ENCODE measurements around the gene DHX32.
"Not testable (repeated sequence)": the region's sequence is repeated elsewhere in the genome, so short reads cannot be mapped to it uniquely, and the experiment has no call there.

Gene DHX32, protein sequence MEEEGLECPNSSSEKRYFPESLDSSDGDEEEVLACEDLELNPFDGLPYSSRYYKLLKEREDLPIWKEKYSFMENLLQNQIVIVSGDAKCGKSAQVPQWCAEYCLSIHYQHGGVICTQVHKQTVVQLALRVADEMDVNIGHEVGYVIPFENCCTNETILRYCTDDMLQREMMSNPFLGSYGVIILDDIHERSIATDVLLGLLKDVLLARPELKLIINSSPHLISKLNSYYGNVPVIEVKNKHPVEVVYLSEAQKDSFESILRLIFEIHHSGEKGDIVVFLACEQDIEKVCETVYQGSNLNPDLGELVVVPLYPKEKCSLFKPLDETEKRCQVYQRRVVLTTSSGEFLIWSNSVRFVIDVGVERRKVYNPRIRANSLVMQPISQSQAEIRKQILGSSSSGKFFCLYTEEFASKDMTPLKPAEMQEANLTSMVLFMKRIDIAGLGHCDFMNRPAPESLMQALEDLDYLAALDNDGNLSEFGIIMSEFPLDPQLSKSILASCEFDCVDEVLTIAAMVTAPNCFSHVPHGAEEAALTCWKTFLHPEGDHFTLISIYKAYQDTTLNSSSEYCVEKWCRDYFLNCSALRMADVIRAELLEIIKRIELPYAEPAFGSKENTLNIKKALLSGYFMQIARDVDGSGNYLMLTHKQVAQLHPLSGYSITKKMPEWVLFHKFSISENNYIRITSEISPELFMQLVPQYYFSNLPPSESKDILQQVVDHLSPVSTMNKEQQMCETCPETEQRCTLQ

DNA sequence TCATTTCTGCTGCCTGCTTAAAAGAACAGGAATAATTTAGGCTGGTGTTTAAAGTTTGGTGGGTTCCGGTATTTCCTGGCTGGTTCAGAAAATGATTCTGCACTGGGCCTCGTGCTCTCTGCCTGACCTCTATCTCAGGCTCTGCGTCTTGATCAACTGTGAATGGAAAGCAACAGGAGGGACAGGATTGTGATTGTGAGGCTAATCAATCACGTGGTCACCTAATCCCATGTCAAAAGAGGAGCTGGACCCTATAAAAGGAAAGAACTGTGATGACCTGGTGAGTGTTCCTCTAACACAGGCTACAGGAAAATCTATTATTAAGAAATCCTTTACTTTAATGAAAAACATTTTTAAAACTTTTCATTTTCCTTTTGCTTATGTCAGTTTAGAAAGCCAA, at the start of gene DHX32:
Gene DHX32, minus strand, starts transcription at position 101 of the 400 bp plus-strand sequence. CDS start 468 bp downstream, outside the sequence.
- H3K4me3 ChIP-seq (ENCODE audit: control insufficient read depth, low read depth, low read length), result no peak within 1 kb of the TSS
- no peak for DNase-seq (ENCODE audit: low read depth)
- TF ChIP-seq, protein P1, sequence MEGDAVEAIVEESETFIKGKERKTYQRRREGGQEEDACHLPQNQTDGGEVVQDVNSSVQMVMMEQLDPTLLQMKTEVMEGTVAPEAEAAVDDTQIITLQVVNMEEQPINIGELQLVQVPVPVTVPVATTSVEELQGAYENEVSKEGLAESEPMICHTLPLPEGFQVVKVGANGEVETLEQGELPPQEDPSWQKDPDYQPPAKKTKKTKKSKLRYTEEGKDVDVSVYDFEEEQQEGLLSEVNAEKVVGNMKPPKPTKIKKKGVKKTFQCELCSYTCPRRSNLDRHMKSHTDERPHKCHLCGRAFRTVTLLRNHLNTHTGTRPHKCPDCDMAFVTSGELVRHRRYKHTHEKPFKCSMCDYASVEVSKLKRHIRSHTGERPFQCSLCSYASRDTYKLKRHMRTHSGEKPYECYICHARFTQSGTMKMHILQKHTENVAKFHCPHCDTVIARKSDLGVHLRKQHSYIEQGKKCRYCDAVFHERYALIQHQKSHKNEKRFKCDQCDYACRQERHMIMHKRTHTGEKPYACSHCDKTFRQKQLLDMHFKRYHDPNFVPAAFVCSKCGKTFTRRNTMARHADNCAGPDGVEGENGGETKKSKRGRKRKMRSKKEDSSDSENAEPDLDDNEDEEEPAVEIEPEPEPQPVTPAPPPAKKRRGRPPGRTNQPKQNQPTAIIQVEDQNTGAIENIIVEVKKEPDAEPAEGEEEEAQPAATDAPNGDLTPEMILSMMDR (conservative IDR thresholded peaks at IDR 0.05; ENCODE audit: control insufficient read depth, insufficient read depth, low read depth, low read length), result no peak

DNA sequence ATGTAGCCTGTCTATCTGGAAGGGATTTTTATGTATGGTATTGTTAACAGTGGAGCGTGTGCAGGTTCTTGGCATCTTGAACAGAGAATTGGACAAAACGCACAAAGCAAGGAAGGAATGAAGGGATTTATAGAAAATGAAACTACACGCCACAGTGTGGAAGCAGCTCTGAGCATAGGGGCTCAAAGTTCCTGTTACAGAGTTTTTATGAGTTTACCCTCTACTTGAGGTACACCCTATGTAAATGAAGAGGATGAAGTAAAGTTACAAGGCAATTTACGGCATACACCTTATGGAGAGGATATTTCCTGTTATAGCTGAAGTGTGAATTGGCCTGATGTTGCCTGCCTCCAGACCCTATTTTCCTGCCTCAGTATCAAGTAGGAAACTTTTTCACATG, 48.5 kb upstream of the DHX32 start:
- H3K4me3 ChIP-seq (ENCODE audit: control insufficient read depth, low read depth, low read length), result no peak overlapping the region
- no peak for DNase-seq (ENCODE audit: low read depth)
- TF ChIP-seq, protein P1 (conservative IDR thresholded peaks at IDR 0.05; ENCODE audit: control insufficient read depth, insufficient read depth, low read depth, low read length), result no peak

DNA sequence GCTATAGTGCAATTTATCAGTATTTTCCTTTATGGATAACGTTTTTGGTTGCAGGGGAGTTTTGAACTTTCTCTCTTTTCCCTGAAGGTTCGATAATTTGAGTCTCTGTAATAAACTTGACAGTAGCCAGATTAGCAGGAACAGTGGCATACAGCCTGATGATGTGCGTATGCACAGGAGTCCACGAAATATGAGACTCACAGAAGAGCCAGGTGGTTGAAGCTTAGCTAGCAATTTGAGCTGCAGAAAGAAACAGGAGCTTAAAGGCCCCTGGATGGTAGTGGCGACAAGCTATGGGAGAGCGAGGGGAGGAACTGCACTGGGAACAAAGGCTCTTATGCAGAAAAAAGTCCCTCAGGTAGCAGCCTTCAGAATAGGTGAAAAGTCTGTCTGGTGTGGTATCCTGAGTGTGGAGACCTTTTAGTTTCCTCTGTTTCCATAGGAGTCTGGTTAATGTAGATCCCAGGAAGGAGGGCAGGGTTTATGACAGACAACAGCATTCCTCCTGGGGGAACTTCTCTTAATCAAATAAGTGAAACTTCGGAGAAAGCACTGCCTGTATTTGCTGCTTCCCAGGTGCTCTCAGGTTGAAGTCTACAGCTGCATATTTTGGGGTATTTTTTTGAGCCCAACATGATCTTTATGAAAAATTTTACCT, 48.0 kb upstream of the DHX32 start:
- DNase-seq (ENCODE audit: low read depth), result no peak

DNA sequence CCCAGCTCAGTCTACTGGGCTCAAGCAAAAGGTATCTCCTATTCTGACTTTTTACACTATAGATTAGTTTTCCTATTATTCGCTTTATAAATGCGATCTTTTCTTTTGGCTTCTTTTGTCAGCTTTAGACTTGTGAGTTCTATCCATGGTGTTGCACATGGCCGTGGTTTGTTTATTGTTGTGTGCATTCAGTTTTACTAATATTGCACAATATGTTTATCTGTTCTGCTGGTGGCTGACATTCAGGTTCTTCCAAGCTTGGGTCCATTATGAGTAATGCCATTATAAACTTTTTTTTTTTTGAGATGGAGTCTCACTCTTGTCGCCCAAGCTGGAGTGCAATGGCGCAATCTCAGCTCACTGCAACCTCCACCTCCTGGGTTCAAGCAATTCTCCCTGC, 46.2 kb upstream of the DHX32 start:
- not testable (repeated sequence) for H3K4me3 ChIP-seq (ENCODE audit: control insufficient read depth, low read depth, low read length); DNase-seq (ENCODE audit: low read depth)

More for the DNA sequence above, 48.0 kb upstream of the DHX32 start:
- H3K4me3 ChIP-seq (ENCODE audit: control insufficient read depth, low read depth, low read length), result no peak overlapping the region
- TF ChIP-seq, protein P1 (conservative IDR thresholded peaks at IDR 0.05; ENCODE audit: control insufficient read depth, insufficient read depth, low read depth, low read length), result no peak

DNA sequence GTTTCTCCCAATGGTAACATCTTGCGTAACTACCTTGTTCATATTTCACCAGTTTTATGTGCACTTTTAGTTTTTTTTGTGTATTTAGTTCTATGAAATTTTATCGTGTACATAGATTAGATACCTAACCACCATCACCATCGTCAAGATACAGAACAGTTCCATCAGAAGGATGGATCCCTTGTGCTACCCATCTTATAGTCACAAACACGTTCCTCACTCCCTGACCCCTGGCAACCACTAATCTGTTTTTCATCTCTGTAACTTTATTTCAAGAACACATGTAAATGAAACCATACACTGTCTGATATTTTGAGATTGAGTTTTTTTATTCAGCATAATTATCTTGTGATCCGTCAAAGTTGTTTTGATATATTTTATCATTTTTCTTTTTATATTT, 45.2 kb upstream of the DHX32 start:
- TF ChIP-seq, protein P1 (conservative IDR thresholded peaks at IDR 0.05; ENCODE audit: control insufficient read depth, insufficient read depth, low read depth, low read length), result no peak
- no peak overlapping the region for H3K4me3 ChIP-seq (ENCODE audit: control insufficient read depth, low read depth, low read length)
- no peak for DNase-seq (ENCODE audit: low read depth)

DNA sequence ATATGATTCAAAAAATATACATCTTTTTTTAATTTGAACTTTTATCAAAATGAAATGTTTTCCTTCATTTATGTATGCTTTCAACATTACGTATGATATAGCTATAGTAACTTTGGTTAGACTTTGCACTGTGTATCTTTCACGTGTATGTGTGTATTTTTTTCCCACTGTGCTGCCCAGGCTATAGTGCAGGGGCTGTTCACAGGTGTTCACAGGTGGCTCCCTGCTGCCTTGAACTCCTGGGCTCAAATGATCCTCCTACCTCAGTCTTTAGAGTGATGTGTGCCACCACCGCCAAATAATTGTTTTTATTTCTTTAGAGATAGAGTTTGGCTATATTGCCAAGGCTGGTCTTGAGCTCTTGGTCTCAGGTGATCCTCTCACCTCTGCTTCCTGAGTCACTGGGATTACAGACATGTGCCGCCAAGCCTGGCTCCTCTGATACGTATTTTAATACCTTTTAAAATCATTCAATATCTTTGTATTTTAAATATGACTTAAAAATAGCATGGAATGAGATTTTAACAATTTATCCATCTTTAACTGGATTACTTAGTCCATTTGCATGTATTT, 44.3 kb upstream of the DHX32 start:
- DNase-seq (ENCODE audit: low read depth), result no peak
- TF ChIP-seq, protein P1 (conservative IDR thresholded peaks at IDR 0.05; ENCODE audit: control insufficient read depth, insufficient read depth, low read depth, low read length), result no peak
- H3K4me3 ChIP-seq (ENCODE audit: control insufficient read depth, low read depth, low read length), result no peak overlapping the region

DNA sequence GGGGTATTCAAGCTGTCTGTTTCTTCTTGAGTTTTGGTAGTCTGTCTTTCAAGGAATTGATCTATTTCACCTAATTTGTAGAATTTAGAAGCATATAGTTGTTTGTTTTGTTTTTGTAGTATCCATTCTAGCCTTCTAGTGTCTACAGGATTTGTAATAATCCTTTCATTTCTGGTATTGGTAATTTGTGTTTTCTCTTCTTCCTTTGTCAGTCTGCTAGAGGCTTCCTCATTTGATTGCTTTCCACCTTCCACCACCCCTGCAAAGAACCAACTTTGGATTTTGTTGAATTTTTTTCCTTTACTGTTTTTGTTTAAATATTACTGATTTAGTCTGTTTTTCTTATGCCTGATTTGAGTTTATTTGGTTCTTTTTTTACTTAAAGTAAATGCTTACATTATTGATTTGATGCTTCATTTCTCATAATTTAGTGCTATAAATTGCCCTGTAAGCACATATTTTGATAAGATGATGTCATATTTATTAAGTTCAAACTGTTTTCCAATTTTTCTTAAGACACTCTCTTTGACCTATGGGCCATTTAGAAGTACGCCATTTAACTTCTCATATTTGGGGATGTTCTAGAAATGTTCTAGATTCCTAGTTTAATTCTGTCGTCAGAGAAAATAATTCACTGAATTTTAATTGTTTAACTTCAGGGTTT, 40.7 kb upstream of the DHX32 start:
- H3K4me3 ChIP-seq (ENCODE audit: control insufficient read depth, low read depth, low read length); DNase-seq (ENCODE audit: low read depth): not testable (repeated sequence)

DNA sequence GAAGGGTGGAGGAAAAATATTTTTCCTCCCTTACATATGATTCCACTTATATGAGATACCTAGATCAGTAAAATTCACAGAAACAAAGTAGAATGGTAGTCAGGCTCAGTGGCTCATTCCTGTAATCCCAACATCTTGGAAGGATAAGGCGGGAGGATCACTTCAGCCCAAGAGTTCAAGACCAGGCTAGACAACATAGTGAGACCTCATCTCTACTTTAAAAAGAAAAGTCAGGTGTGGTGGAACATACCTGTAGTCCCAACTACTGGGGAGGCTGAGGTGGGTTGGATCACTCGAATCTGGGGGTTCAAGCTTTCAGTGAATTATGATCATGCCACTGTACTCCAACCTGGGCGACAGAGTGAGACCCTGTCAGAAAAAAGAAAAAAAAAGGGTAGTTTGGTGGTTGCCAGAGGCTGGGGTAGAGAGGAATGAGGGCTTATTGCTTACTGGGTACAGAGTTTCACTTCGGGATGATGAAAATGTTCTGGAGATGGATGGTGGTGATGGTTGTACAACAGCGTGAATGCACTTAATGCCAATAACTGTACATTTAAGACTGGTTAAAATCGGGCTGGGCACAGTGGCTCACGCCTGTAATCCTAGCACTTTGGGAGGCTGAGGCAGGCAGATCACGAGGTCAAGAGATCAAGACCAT, 36.7 kb upstream of the DHX32 start:
- not testable (repeated sequence) for DNase-seq (ENCODE audit: low read depth)

More for the DNA sequence above, 36.7 kb upstream of the DHX32 start:
- not testable (repeated sequence) for H3K4me3 ChIP-seq (ENCODE audit: control insufficient read depth, low read depth, low read length)
